Stimulated activated CD4-positive, alpha-beta T cell treated with anti-CD3 and anti-CD28 coated beads, Interleukin-2, amount 100 ng/mL, for 24 hours (primary cell): ENCODE results near the gene ARL3.
A peak's percentile ranks its signal among the peaks of the same experiment; 100 is the strongest.

ENCODE experiments used
- DNase-seq, 2 donors: peaks; one replicate each; pipeline ENCODE4 v3.0.0-alpha.2; 2020

ARL3 gene

GRCh38 chr10:102649797-102650654 lies 64.2 kb downstream of the ARL3 start:
- DNase-seq = no peak

GRCh38 chr10:102648889-102649796 lies 65.1 kb downstream of the ARL3 start:
- peak in 1 of 2 donors; percentile 42 for DNase-seq

- no peak for DNase-seq
These were observed 65.8 kb downstream of the ARL3 start for GRCh38 chr10:102648269-102648888.

- DNase-seq = no peak
These were observed 66.5 kb downstream of the ARL3 start for GRCh38 chr10:102647443-102648268.

GRCh38 chr10:102646610-102647442 lies 67.4 kb downstream of the ARL3 start:
- peak; percentile 57 to 58 for DNase-seq

- peak; percentile 74 to 78 for DNase-seq
These were observed 68.2 kb downstream of the ARL3 start for GRCh38 chr10:102645741-102646609.

DNA sequence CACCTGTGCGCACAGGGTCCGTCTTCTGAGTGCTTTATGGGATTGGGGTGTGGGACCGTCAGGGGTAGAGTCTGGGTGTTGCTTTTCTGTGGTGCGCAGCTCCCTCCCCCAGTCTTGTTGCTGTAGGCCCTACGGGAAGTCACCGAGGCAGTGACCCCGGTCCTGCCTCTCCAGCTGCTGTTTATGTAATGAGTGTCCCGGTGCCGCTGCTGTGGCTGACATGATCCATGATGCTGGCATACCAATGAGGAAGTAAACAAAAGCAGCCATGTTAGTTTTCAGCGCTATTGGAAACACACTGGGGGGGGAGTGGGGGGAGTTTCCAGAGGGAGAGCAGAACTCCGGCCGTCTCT lies 68.8 kb downstream of the ARL3 start:
- peak; percentile 44 to 51 for DNase-seq

DNA sequence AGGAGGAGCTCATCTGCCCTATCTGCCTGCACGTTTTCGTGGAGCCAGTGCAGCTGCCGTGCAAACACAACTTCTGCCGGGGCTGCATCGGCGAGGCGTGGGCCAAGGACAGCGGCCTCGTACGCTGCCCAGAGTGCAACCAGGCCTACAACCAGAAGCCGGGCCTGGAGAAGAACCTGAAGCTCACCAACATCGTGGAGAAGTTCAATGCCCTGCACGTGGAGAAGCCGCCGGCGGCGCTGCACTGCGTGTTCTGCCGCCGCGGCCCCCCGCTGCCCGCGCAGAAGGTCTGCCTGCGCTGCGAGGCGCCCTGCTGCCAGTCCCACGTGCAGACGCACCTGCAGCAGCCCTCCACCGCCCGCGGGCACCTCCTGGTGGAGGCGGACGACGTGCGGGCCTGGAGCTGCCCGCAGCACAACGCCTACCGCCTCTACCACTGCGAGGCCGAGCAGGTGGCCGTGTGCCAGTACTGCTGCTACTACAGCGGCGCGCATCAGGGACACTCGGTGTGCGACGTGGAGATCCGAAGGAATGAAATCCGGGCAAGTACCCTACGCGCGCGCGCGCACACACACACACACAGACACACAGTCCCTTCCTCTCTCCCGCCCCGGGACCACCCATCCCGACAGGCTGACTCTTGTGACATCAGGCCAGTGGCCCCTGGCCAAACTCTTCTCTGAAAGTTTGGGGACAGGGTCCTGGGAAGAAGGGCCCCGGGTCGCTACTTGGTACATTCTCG lies 69.4 kb downstream of the ARL3 start:
- peak; percentile 76 to 78 for DNase-seq

- peak; percentile 62 to 67 for DNase-seq
These were observed 70.0 kb downstream of the ARL3 start, which contains the start of gene TRIM8 for GRCh38 chr10:102644066-102644645. TSS of gene TRIM8 (plus strand) at chr10:102644479. CDS start at chr10:102644618, 139 bp downstream.

GRCh38 chr10:102643336-102644065 lies 70.7 kb downstream of the ARL3 start:
- peak; percentile 60 to 68 for DNase-seq

GRCh38 chr10:102642736-102643335 lies 71.4 kb downstream of the ARL3 start:
- DNase-seq = peak; percentile 35 to 44

DNA sequence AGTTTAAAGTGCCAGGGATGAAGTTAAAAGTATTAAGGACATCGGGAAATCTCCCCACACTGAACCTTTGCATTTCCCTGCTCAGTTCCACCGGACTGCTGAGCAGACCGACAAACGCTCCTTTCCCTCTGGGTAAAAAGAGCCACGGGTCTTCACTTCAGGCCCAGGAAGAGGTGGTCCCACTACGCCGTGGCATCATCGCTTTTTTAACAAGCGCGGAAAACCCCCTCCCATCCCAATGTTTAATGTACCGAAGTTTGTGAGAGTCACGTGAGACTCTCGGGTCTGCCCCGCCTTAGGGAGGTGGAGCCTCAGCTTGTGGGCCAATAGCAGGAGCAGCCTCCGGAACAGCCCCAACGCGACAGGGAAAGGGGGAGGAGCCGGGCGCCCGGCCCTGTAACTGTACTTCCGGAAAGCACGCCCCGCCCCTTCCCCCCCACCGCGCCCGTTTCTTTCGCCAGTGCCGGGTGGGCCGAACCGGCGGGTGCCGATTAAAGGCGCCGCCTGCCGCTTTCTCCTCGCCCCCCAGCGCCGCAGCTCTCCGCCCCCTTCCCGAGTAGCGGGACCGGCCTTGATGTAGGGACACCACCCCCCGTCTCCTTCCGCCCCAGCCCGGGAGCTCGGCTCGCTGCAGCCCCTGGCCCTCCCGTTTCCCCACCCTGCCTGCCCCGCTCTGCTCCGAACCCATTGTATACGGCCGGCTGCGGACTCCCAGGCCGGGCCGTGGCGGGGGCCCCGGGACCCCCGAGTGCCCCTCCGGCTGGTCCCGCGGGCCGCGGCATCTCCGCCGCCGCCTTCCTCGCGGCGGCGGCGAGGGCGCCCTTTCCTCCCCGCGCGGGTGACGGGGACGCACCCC lies 72.1 kb downstream of the ARL3 start:
- DNase-seq = peak; percentile 98

GRCh38 chr10:102641402-102641801 lies 72.8 kb downstream of the ARL3 start:
- DNase-seq = no peak

DNA sequence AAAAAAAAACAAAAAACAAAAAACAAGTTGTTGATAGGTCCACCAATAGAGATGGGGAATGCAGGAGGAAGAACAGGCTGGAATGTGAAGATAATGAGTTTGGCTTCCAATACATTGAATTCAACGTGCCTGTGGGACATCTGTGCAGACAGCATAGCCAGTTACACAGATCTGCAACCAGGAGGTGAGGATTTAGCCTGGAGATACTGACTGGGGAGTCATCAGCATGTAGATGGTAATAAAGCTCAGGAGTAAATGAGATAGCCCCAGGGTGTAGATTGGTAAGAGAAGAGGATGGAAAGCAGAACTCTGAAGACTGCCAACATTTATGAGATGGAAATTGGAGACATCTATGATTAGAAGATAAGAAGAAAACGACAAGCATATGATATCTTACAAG lies 74.7 kb downstream of the ARL3 start:
- no peak for DNase-seq

GRCh38 chr10:102635377-102635776 lies 78.8 kb downstream of the ARL3 start:
- DNase-seq = no peak

DNA sequence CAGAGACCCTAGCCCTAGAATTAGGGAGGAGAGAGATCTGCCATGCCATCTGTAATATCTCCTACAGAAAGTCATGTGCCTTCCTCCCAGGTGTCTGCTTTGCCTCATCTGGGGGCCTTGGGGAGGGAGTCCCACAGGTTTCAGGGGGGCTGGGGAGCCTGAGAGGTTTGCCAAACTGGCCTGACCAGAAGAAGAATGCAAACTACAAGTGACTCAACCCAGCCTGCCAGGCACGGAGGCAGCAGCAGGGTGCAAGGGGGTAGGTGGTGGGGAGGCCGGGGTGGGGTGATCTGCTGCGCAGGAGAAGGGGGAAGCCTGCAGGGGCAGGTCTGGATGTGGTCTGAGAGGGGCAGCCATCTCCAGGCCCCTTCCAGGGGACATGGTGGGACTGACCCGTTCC lies 79.5 kb downstream of the ARL3 start:
- DNase-seq = no peak

GRCh38 chr10:102633848-102634247 lies 80.3 kb downstream of the ARL3 start:
- DNase-seq = no peak
